HCT116 (cell line): Measurements from ENCODE around the gene ATAD1. TPM values are rescaled to one million over a fixed set of nuclear protein-coding genes. Genes with fewer than 3 reads are reported as not detected.

Experiments
- ATAC-seq: fragments of 200-7000 bp; cut with Tn5 transposase; 2 replicates; pipeline ENCODE4 v1.9.1; 2020; ENCODE audit warnings: mild to moderate bottlenecking, moderate library complexity
- BruUV-seq: library from RNA; stranded (reverse); fragments of 400-500 nt; replicated peaks from 2 replicates; lab custom pipeline; 2021; lab: Mats Ljungman, UMichigan
- CTCF ChIA-PET: fragments of 300-600 bp; sonication (Branson Sonifier 250); formaldehyde crosslinking; loops from one replicate; lab custom pipeline; 2021; ENCODE audit warnings: antibody characterized with exemption; lab: Charles Lee
- POLR2A ChIA-PET: fragments of 300-600, 350-600 bp; sonication (Branson Sonifier 250); formaldehyde crosslinking; loops from one replicate; lab custom pipeline; 2021; ENCODE audit warnings: antibody characterized with exemption; lab: Charles Lee
- RAD21 ChIA-PET, 2 experiments: fragments of 300-600 bp; sonication (Branson Sonifier 250); formaldehyde crosslinking; loops; one replicate each; lab custom pipeline; 2023; ENCODE audit warnings: low total read pairs in 2 of 2; ENCODE audit not compliant: uncharacterized antibody in 2 of 2, unreplicated experiment in 2 of 2, low non-redundant PET in 1 of 2; lab: Charles Lee
- DNase-seq: peaks from one replicate; pipeline ENCODE4 v3.0.0-alpha.2; 2010; ENCODE audit warnings: low read depth, low spot score
- H2AFZ ChIP-seq: fragments of 200-600 bp; shearing (Covaris generic), sonication (generic); 2 replicates; pipeline ENCODE4 v1.6.1; 2017; ENCODE audit warnings: low read depth, mixed run types, mixed read lengths, antibody characterized with exemption, low read length; ENCODE audit not compliant: poor library complexity, severe bottlenecking
- H3K27ac ChIP-seq: 2 replicates; pipeline ENCODE4 v1.5.1; 2012; ENCODE audit warnings: low read depth, low read length
- H3K27me3 ChIP-seq: fragments of 200-600 bp; sonication (generic); 2 replicates; pipeline ENCODE4 v1.6.1; 2016; ENCODE audit warnings: mixed run types, low read length, mixed read lengths; ENCODE audit not compliant: insufficient read depth
- H3K36me3 ChIP-seq, 2 experiments: fragments of 200-500 bp in 1 of 2; fragments of 200-600 bp in 1 of 2; sonication (Bioruptor generic) in 1 of 2; sonication (generic) in 1 of 2; 2 replicates each; pipeline versions ENCODE4 v1.5.1 to v1.6.1; 2014 to 2016; ENCODE audit warnings: low read length in 2 of 2, inconsistent platforms in 1 of 2, mixed read lengths in 1 of 2, mixed run types in 1 of 2; ENCODE audit not compliant: insufficient read depth in 2 of 2, control insufficient read depth in 1 of 2
- H3K4me1 ChIP-seq, 2 experiments: fragments of 200-600 bp in 1 of 2; sonication (generic) in 1 of 2; 2 replicates each; pipeline versions ENCODE4 v1.5.1 to v1.6.1; 2012 to 2017; ENCODE audit warnings: low read length in 2 of 2, inconsistent platforms in 1 of 2, mild to moderate bottlenecking in 1 of 2, mixed read lengths in 1 of 2, mixed run types in 1 of 2, moderate library complexity in 1 of 2; ENCODE audit not compliant: insufficient read depth in 2 of 2, control insufficient read depth in 1 of 2
- H3K4me2 ChIP-seq: fragments of 200-600 bp; sonication (generic); 2 replicates; pipeline ENCODE4 v1.6.1; 2017; ENCODE audit warnings: mixed run types, low read length, mixed read lengths
- H3K4me3 ChIP-seq, 2 experiments: fragments of 200-600 bp in 1 of 2; sonication (generic) in 1 of 2; replicated peaks in 1 of 2; 2 replicates each; pipeline ENCODE4 v1.5.1; 2011 to 2016; ENCODE audit warnings: low read length in 2 of 2, control low read depth in 1 of 2, low read depth in 1 of 2, mild to moderate bottlenecking in 1 of 2, mixed read lengths in 1 of 2, mixed run types in 1 of 2
- H3K79me2 ChIP-seq: fragments of 200-600 bp; sonication (generic); 2 replicates; pipeline ENCODE4 v1.6.1; 2017; ENCODE audit warnings: mild to moderate bottlenecking, mixed run types, low read length, moderate library complexity, mixed read lengths; ENCODE audit not compliant: insufficient read depth
- H3K9ac ChIP-seq: fragments of 200-600 bp; sonication (generic); 2 replicates; pipeline ENCODE4 v1.6.1; 2016; ENCODE audit warnings: low read length, mixed read lengths
- H3K9me2 ChIP-seq: fragments of 200-600 bp; sonication (generic), shearing (Covaris generic); 2 replicates; pipeline ENCODE4 v1.6.1; 2017; ENCODE audit warnings: mixed run types, mild to moderate bottlenecking, moderate library complexity; ENCODE audit not compliant: insufficient read depth
- H3K9me3 ChIP-seq, 2 experiments: fragments of 200-500 bp in 1 of 2; fragments of 200-600 bp in 1 of 2; sonication (Bioruptor generic) in 1 of 2; sonication (generic) in 1 of 2; 2 replicates each; pipeline ENCODE4 v1.6.1; 2014 to 2017; ENCODE audit warnings: low read length in 2 of 2, mixed read lengths in 2 of 2, inconsistent platforms in 1 of 2, low read depth in 1 of 2, mild to moderate bottlenecking in 1 of 2, mixed run types in 1 of 2, moderate library complexity in 1 of 2; ENCODE audit not compliant: control insufficient read depth in 1 of 2, insufficient read depth in 1 of 2
- H4K20me1 ChIP-seq: fragments of 200-600 bp; sonication (generic), shearing (Covaris generic); 2 replicates; pipeline ENCODE4 v1.6.1; 2017; ENCODE audit warnings: mixed run types, mild to moderate bottlenecking, moderate library complexity; ENCODE audit not compliant: insufficient read depth
- CEBPB ChIP-seq: IDR thresholded peaks from 2 replicates; pipeline ENCODE4 v1.6.1; 2012; ENCODE audit warnings: low read depth
- EGR1 ChIP-seq: IDR thresholded peaks from 2 replicates; pipeline ENCODE4 v1.6.1; 2012; ENCODE audit warnings: low read depth
- ELF1 ChIP-seq: IDR thresholded peaks from 2 replicates; pipeline ENCODE4 v1.6.1; 2012; ENCODE audit warnings: low read depth, borderline replicate concordance
- POLR2A ChIP-seq: IDR thresholded peaks from 2 replicates; pipeline ENCODE4 v1.7.0; 2011; ENCODE audit warnings: borderline replicate concordance; ENCODE audit not compliant: insufficient read depth, insufficient read length; ENCODE audit errors: extremely low read depth
- POLR2AphosphoS5 ChIP-seq: IDR thresholded peaks from 2 replicates; pipeline ENCODE4 v1.6.1; 2011; ENCODE audit warnings: mild to moderate bottlenecking, low read depth, low read length, moderate library complexity
- RAD21 ChIP-seq: IDR thresholded peaks from 2 replicates; pipeline ENCODE4 v1.6.1; 2012; ENCODE audit warnings: low read depth, mild to moderate bottlenecking
- SIN3A ChIP-seq: IDR thresholded peaks from 2 replicates; pipeline ENCODE4 v1.6.1; 2012; ENCODE audit warnings: low read depth
- SRF ChIP-seq: IDR thresholded peaks from 2 replicates; pipeline ENCODE4 v1.6.1; 2012; ENCODE audit warnings: low read depth
- YY1 ChIP-seq: IDR thresholded peaks from 2 replicates; pipeline ENCODE4 v1.6.1; 2011; ENCODE audit warnings: low read length, low read depth, moderate library complexity, mild to moderate bottlenecking; ENCODE audit not compliant: insufficient replicate concordance; ENCODE audit errors: extremely low read depth
- ZFX ChIP-seq: fragments of 450-650 bp; IDR thresholded peaks from 2 replicates; pipeline ENCODE4 v1.6.1; 2017
- intact Hi-C: fragments of 100-400 bp; cut with micrococcal nuclease; formaldehyde crosslinking; loops from 2 replicates; pipeline ENCODE4 v1.10.0; 2022
- total RNA-seq: library from RNA; stranded (reverse); gene quantifications from one replicate; pipeline ENCODE4 v1.2.1, GENCODE V29; 2021; ENCODE audit not compliant: unreplicated experiment
- TF ChIP-seq, protein P1 (sequence below): IDR thresholded peaks from 2 replicates; pipeline ENCODE4 v1.6.1; 2012; ENCODE audit warnings: low read depth
- TF ChIP-seq, protein P2 (sequence below): IDR thresholded peaks from 2 replicates; pipeline ENCODE4 v1.6.1; 2011; ENCODE audit warnings: mild to moderate bottlenecking, low read length, moderate library complexity; ENCODE audit not compliant: insufficient replicate concordance; ENCODE audit errors: extremely low read depth

ATAD1 gene
- total RNA-seq, 1 experiment from 2014 or later, result 66.4 TPM

DNA sequence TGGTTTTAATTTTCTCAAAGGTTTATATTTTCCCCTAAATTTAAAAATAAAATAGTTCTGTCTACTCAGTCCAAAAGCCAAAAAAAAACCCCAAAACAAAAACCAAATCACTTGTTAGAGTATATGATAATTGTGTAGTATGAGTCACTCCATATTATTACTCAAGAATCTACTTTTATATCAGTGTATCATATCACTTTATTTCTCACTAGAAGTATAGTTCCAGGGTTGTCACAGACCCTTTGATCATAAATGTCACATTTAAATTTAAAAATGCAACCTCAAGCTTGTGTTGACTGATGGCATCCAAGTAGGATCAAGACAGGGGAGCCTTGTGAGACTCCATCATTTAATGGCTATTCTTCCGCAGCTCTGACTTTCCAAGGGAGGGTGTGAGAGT is 97.4 kb downstream of the ATAD1 start:
- H3K27me3 ChIP-seq, result no peaks in the 10 kb centered on the region
- H3K36me3 ChIP-seq, result no peaks in the 10 kb centered on the region
- H3K27ac ChIP-seq, result no peak overlapping the region
- H3K79me2 ChIP-seq, result no peaks in the 10 kb centered on the region
- no peaks in the 10 kb centered on the region for H4K20me1 ChIP-seq
- ChIA-PET RAD21 (no interaction called here), CTCF (no interaction called here), POLR2A (no interaction called here)
- H3K9me2 ChIP-seq, result no peaks in the 10 kb centered on the region
- H3K9ac ChIP-seq, result no peak overlapping the region
- ATAC-seq, result no peak
- intact Hi-C loops, result no loop called here
- no TSS peak for BruUV-seq
- no peak overlapping the region for H2AFZ ChIP-seq
- TF ChIP-seq POLR2AphosphoS5 (no peak), POLR2A (no peak), RAD21 (no peak), EGR1 (no peak), CEBPB (no peak), ELF1 (no peak), SIN3A (no peak), ZFX (no peak), SRF (no peak), YY1 (no peak)
- TF ChIP-seq, protein P1, sequence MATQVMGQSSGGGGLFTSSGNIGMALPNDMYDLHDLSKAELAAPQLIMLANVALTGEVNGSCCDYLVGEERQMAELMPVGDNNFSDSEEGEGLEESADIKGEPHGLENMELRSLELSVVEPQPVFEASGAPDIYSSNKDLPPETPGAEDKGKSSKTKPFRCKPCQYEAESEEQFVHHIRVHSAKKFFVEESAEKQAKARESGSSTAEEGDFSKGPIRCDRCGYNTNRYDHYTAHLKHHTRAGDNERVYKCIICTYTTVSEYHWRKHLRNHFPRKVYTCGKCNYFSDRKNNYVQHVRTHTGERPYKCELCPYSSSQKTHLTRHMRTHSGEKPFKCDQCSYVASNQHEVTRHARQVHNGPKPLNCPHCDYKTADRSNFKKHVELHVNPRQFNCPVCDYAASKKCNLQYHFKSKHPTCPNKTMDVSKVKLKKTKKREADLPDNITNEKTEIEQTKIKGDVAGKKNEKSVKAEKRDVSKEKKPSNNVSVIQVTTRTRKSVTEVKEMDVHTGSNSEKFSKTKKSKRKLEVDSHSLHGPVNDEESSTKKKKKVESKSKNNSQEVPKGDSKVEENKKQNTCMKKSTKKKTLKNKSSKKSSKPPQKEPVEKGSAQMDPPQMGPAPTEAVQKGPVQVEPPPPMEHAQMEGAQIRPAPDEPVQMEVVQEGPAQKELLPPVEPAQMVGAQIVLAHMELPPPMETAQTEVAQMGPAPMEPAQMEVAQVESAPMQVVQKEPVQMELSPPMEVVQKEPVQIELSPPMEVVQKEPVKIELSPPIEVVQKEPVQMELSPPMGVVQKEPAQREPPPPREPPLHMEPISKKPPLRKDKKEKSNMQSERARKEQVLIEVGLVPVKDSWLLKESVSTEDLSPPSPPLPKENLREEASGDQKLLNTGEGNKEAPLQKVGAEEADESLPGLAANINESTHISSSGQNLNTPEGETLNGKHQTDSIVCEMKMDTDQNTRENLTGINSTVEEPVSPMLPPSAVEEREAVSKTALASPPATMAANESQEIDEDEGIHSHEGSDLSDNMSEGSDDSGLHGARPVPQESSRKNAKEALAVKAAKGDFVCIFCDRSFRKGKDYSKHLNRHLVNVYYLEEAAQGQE, result no peak
- TF ChIP-seq, protein P2, sequence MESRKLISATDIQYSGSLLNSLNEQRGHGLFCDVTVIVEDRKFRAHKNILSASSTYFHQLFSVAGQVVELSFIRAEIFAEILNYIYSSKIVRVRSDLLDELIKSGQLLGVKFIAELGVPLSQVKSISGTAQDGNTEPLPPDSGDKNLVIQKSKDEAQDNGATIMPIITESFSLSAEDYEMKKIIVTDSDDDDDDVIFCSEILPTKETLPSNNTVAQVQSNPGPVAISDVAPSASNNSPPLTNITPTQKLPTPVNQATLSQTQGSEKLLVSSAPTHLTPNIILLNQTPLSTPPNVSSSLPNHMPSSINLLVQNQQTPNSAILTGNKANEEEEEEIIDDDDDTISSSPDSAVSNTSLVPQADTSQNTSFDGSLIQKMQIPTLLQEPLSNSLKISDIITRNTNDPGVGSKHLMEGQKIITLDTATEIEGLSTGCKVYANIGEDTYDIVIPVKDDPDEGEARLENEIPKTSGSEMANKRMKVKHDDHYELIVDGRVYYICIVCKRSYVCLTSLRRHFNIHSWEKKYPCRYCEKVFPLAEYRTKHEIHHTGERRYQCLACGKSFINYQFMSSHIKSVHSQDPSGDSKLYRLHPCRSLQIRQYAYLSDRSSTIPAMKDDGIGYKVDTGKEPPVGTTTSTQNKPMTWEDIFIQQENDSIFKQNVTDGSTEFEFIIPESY, result no peak
- H3K4me1 ChIP-seq, result no peaks in the 10 kb centered on the region
- H3K4me3 ChIP-seq, result no peak overlapping the region
- H3K9me3 ChIP-seq, result no peaks in the 10 kb centered on the region
- DNase-seq, result no peak
- no peak overlapping the region for H3K4me2 ChIP-seq
